GM18519 (cell line): ENCODE measurements around the gene DHX8.
"Not testable (repeated sequence)": the region's sequence is repeated elsewhere in the genome, so short reads cannot be mapped to it uniquely, and the experiment has no call there.

Source experiments
- ATAC-seq: cut with Tn5 transposase; IDR thresholded peaks from one replicate; pipeline ENCODE4 v1.9.1; 2021; ENCODE audit warnings: mild to moderate bottlenecking, moderate library complexity; ENCODE audit not compliant: unreplicated experiment, low FRiP score

Gene DHX8

GRCh38 chr17:43459878-43460277 is 23.9 kb upstream of the DHX8 start:
- not testable (repeated sequence) for ATAC-seq

GRCh38 chr17:43461185-43461584 is 22.6 kb upstream of the DHX8 start:
- no peak for ATAC-seq

GRCh38 chr17:43462569-43462968 is 21.2 kb upstream of the DHX8 start:
- not testable (repeated sequence) for ATAC-seq

GRCh38 chr17:43463241-43463640 is 20.5 kb upstream of the DHX8 start:
- ATAC-seq = no peak

GRCh38 chr17:43464046-43464445 is 19.7 kb upstream of the DHX8 start:
- no peak for ATAC-seq

GRCh38 chr17:43465049-43465448 is 18.7 kb upstream of the DHX8 start:
- ATAC-seq = no peak

GRCh38 chr17:43467981-43468581 is 15.7 kb upstream of the DHX8 start:
- ATAC-seq = no peak

- ATAC-seq = no peak
These were observed 15.1 kb upstream of the DHX8 start for GRCh38 chr17:43468691-43469139.

- no peak for ATAC-seq
These were observed 14.6 kb upstream of the DHX8 start for GRCh38 chr17:43469145-43469544.

GRCh38 chr17:43471585-43472160 is 12.1 kb upstream of the DHX8 start:
- no peak for ATAC-seq

GRCh38 chr17:43475494-43476089 is 8.2 kb upstream of the DHX8 start:
- no peak for ATAC-seq

GRCh38 chr17:43476306-43476705 is 7.5 kb upstream of the DHX8 start:
- ATAC-seq = not testable (repeated sequence)

GRCh38 chr17:43477832-43478634 is 5.7 kb upstream of the DHX8 start:
- ATAC-seq = no peak

- no peak for ATAC-seq
These were observed 3.8 kb upstream of the DHX8 start for GRCh38 chr17:43479948-43480347.

- ATAC-seq = no peak
These were observed 1.4 kb upstream of the DHX8 start for GRCh38 chr17:43482103-43483012.

- no peak for ATAC-seq
These were observed 6.8 kb downstream of the DHX8 start for GRCh38 chr17:43490621-43491020.

- not testable (repeated sequence) for ATAC-seq
These were observed 25.7 kb downstream of the DHX8 start for GRCh38 chr17:43509440-43509839.

- ATAC-seq = not testable (repeated sequence)
These were observed 27.4 kb downstream of the DHX8 start for GRCh38 chr17:43511199-43511598.

GRCh38 chr17:43515656-43516055 is 31.9 kb downstream of the DHX8 start:
- ATAC-seq = no peak

GRCh38 chr17:43517161-43517560 is 33.4 kb downstream of the DHX8 start:
- ATAC-seq = no peak
